Epithelial cell of esophagus (primary cell): ENCODE measurements around the gene TACC2.

Experiments
- DNase-seq: peaks from one replicate; pipeline ENCODE4 v3.0.0; 2010; ENCODE audit warnings: low read depth
- H3K4me3 ChIP-seq: 2 replicates; pipeline ENCODE4 v1.5.1; 2011; ENCODE audit warnings: mild to moderate bottlenecking, low read length, control low read depth
- CTCF ChIP-seq: IDR thresholded peaks from 2 replicates; pipeline ENCODE4 v1.5.1; 2011; ENCODE audit warnings: low read depth, mild to moderate bottlenecking, low read length, control low read depth, inconsistent platforms; ENCODE audit not compliant: insufficient read depth; ENCODE audit errors: missing control alignments

Gene TACC2

GRCh38 chr10:122237331-122237990 is 248.5 kb downstream of the TACC2 start:
- no peak for DNase-seq
- H3K4me3 ChIP-seq: no peak overlapping the region
- TF ChIP-seq CTCF: no peak

- H3K4me3 ChIP-seq: no peak overlapping the region
- DNase-seq: no peak
- no peak for TF ChIP-seq CTCF
Measured at GRCh38 chr10:122239578-122240257, 250.8 kb downstream of the TACC2 start.

- no peak for TF ChIP-seq CTCF
- no peak overlapping the region for H3K4me3 ChIP-seq
- no peak for DNase-seq
Measured at GRCh38 chr10:122240401-122240800, 251.4 kb downstream of the TACC2 start.

GRCh38 chr10:122241836-122242235 is 252.9 kb downstream of the TACC2 start:
- no peak for TF ChIP-seq CTCF
- H3K4me3 ChIP-seq: no peak overlapping the region
- no peak for DNase-seq

GRCh38 chr10:122243550-122243949 is 254.6 kb downstream of the TACC2 start:
- no peak for TF ChIP-seq CTCF
- no peak for DNase-seq
- H3K4me3 ChIP-seq: no peak overlapping the region

- no peak for DNase-seq
- no peak for TF ChIP-seq CTCF
- no peak overlapping the region for H3K4me3 ChIP-seq
Measured at GRCh38 chr10:122244001-122244975, 255.3 kb downstream of the TACC2 start.
